Activated T-helper 1 cell treated with anti-CD3 and anti-CD28 coated beads, Interleukin-12 subunit alpha, Interleukin-12 subunit beta, Interleukin-2, Interleukin-4 antibody, amounts not matched to agents 30 ng/mL and 10 ng/mL and 1 ng/mL, durations not matched to agents 14 hours and 24 hours and 36 hours (primary cell): Measurements from ENCODE around the gene PUM1. TPM values are rescaled to one million over a fixed set of nuclear protein-coding genes. Genes with fewer than 3 reads are reported as not detected.
A peak's percentile ranks its signal among the peaks of the same experiment; 100 is the strongest.
"Not testable (repeated sequence)": the region's sequence is repeated elsewhere in the genome, so short reads cannot be mapped to it uniquely, and the experiment has no call there.

ENCODE experiments used
- DNase-seq: peaks from one replicate; pipeline ENCODE4 v3.0.0; 2021; ENCODE audit warnings: low spot score
- H3K27ac Mint-ChIP-seq: one replicate; pipeline ENCODE4 v1.8.0; 2021; ENCODE audit warnings: mild to moderate bottlenecking, mixed read lengths
- H3K27me3 Mint-ChIP-seq: one replicate; pipeline ENCODE4 v1.8.0; 2022; ENCODE audit warnings: mild to moderate bottlenecking, moderate library complexity, mixed read lengths; ENCODE audit not compliant: insufficient read depth
- H3K36me3 Mint-ChIP-seq: one replicate; pipeline ENCODE4 v1.8.0; 2021; ENCODE audit warnings: low read depth, mixed read lengths
- H3K4me1 Mint-ChIP-seq: one replicate; pipeline ENCODE4 v1.8.0; 2021; ENCODE audit warnings: low read depth, mixed read lengths
- H3K4me3 Mint-ChIP-seq: one replicate; pipeline ENCODE4 v1.8.0; 2021; ENCODE audit warnings: mild to moderate bottlenecking, moderate library complexity, mixed read lengths
- H3K9me3 Mint-ChIP-seq: one replicate; pipeline ENCODE4 v1.8.0; 2021; ENCODE audit warnings: mixed read lengths
- intact Hi-C: fragments of 100-400 bp; cut with micrococcal nuclease; formaldehyde crosslinking; loops from one replicate; pipeline ENCODE4 v1.15.1; 2024
- total RNA-seq: library from RNA; stranded (reverse); gene quantifications from 2 replicates; pipeline ENCODE4 v1.2.3, GENCODE V29; 2022

Gene PUM1
- total RNA-seq, 1 donor from 2014 or later, result 130 TPM

GRCh38 chr1:31055501-31055900 is 10.0 kb downstream of the PUM1 start:
- Mint-ChIP-seq H3K36me3 (peaks cover 39% of the 10 kb centered on the region), H3K27me3 (no peaks in the 10 kb centered on the region), H3K27ac (peak overlapping the region; percentile 89), H3K4me1 (peaks cover 44% of the 10 kb centered on the region), H3K4me3 (no peak overlapping the region), H3K9me3 (no peaks in the 10 kb centered on the region)
- intact Hi-C loops, result loop anchor here (2.0 kb wide), 1 partner anchor 19 kb away; no protein-coding TSS in a partner anchor
- no peak for DNase-seq

GRCh38 chr1:31054958-31055481 is 10.5 kb downstream of the PUM1 start:
- Mint-ChIP-seq H3K36me3 (peaks cover 41% of the 10 kb centered on the region), H3K27me3 (no peaks in the 10 kb centered on the region), H3K4me3 (no peak overlapping the region), H3K27ac (peak overlapping the region; percentile 89), H3K4me1 (peaks cover 44% of the 10 kb centered on the region), H3K9me3 (no peaks in the 10 kb centered on the region)
- intact Hi-C loops, result loop anchor here (1.0 to 2.0 kb wide), 4 partner anchors 10 to 100 kb away; partner anchors contain the start of gene PUM1
- DNase-seq, result no peak

GRCh38 chr1:31054349-31054748 is 11.2 kb downstream of the PUM1 start:
- peak overlapping the region; percentile 13 for H3K4me3 Mint-ChIP-seq
- intact Hi-C loops, result loop anchor here (1.0 to 2.0 kb wide), 4 partner anchors 11 to 101 kb away; partner anchors contain the start of gene PUM1
- H3K36me3 Mint-ChIP-seq, result peaks cover 40% of the 10 kb centered on the region
- no peaks in the 10 kb centered on the region for H3K9me3 Mint-ChIP-seq
- peaks cover 43% of the 10 kb centered on the region for H3K4me1 Mint-ChIP-seq
- no peak for DNase-seq
- peak overlapping the region; percentile 89 for H3K27ac Mint-ChIP-seq
- H3K27me3 Mint-ChIP-seq, result no peaks in the 10 kb centered on the region

GRCh38 chr1:31052613-31053012 is 12.9 kb downstream of the PUM1 start:
- H3K4me3 Mint-ChIP-seq, intact Hi-C loops, H3K27ac Mint-ChIP-seq, H3K27me3 Mint-ChIP-seq, H3K9me3 Mint-ChIP-seq, DNase-seq: not testable (repeated sequence)
- peaks cover 25% of the 10 kb centered on the region for H3K36me3 Mint-ChIP-seq
- H3K4me1 Mint-ChIP-seq, result peaks cover 27% of the 10 kb centered on the region

GRCh38 chr1:31051611-31052010 is 13.9 kb downstream of the PUM1 start:
- H3K4me1 Mint-ChIP-seq, result peaks cover 36% of the 10 kb centered on the region
- H3K27ac Mint-ChIP-seq, result no peak overlapping the region
- H3K27me3 Mint-ChIP-seq, result no peaks in the 10 kb centered on the region
- intact Hi-C loops, result no loop called here
- no peak overlapping the region for H3K4me3 Mint-ChIP-seq
- H3K9me3 Mint-ChIP-seq, result no peaks in the 10 kb centered on the region
- peaks cover 32% of the 10 kb centered on the region for H3K36me3 Mint-ChIP-seq
- DNase-seq, result no peak

- H3K4me3 Mint-ChIP-seq, H3K27me3 Mint-ChIP-seq, H3K9me3 Mint-ChIP-seq, DNase-seq, intact Hi-C loops: not testable (repeated sequence)
- H3K27ac Mint-ChIP-seq, result peak overlapping the region; percentile 34
- peaks cover 31% of the 10 kb centered on the region for H3K36me3 Mint-ChIP-seq
- H3K4me1 Mint-ChIP-seq, result peaks cover 23% of the 10 kb centered on the region
Observed at GRCh38 chr1:31047507-31047906, 18.0 kb downstream of the PUM1 start.

- no peak for DNase-seq
- peaks cover 27% of the 10 kb centered on the region for H3K4me1 Mint-ChIP-seq
- no peaks in the 10 kb centered on the region for H3K27me3 Mint-ChIP-seq
- intact Hi-C loops, result no loop called here
- no peak overlapping the region for H3K4me3 Mint-ChIP-seq
- no peak overlapping the region for H3K27ac Mint-ChIP-seq
- peaks cover 36% of the 10 kb centered on the region for H3K36me3 Mint-ChIP-seq
- H3K9me3 Mint-ChIP-seq, result no peaks in the 10 kb centered on the region
Observed at GRCh38 chr1:31043631-31044030, 21.9 kb downstream of the PUM1 start.

GRCh38 chr1:31042656-31043055 is 22.9 kb downstream of the PUM1 start:
- no peak overlapping the region for H3K4me3 Mint-ChIP-seq

GRCh38 chr1:31041529-31041928 is 24.0 kb downstream of the PUM1 start:
- H3K4me1 Mint-ChIP-seq, result peaks cover 35% of the 10 kb centered on the region
- peaks cover 38% of the 10 kb centered on the region for H3K36me3 Mint-ChIP-seq

More at GRCh38 chr1:31042656-31043055, 22.9 kb downstream of the PUM1 start:
- DNase-seq, result no peak
- intact Hi-C loops, result no loop called here
- Mint-ChIP-seq H3K9me3 (no peaks in the 10 kb centered on the region), H3K27me3 (no peaks in the 10 kb centered on the region), H3K4me1 (peaks cover 34% of the 10 kb centered on the region), H3K27ac (no peak overlapping the region), H3K36me3 (peaks cover 40% of the 10 kb centered on the region)

GRCh38 chr1:31040038-31040437 is 25.5 kb downstream of the PUM1 start:
- Mint-ChIP-seq H3K9me3 (no peaks in the 10 kb centered on the region), H3K4me3 (no peak overlapping the region), H3K36me3 (peaks cover 41% of the 10 kb centered on the region), H3K4me1 (peaks cover 39% of the 10 kb centered on the region), H3K27ac (no peak overlapping the region), H3K27me3 (no peaks in the 10 kb centered on the region)
- intact Hi-C loops, result no loop called here
- DNase-seq, result no peak

More at GRCh38 chr1:31041529-31041928, 24.0 kb downstream of the PUM1 start:
- no peak overlapping the region for H3K27ac Mint-ChIP-seq
- no peak overlapping the region for H3K4me3 Mint-ChIP-seq
- H3K27me3 Mint-ChIP-seq, result no peaks in the 10 kb centered on the region
- DNase-seq, result no peak
- H3K9me3 Mint-ChIP-seq, result no peaks in the 10 kb centered on the region
- intact Hi-C loops, result no loop called here

- H3K27ac Mint-ChIP-seq, H3K27me3 Mint-ChIP-seq, intact Hi-C loops, DNase-seq, H3K4me3 Mint-ChIP-seq, H3K9me3 Mint-ChIP-seq: not testable (repeated sequence)
- Mint-ChIP-seq H3K36me3 (peaks cover 42% of the 10 kb centered on the region), H3K4me1 (peaks cover 46% of the 10 kb centered on the region)
Observed at GRCh38 chr1:31038935-31039334, 26.6 kb downstream of the PUM1 start.

- Mint-ChIP-seq H3K36me3 (peaks cover 38% of the 10 kb centered on the region), H3K9me3 (no peaks in the 10 kb centered on the region), H3K4me1 (peaks cover 41% of the 10 kb centered on the region), H3K4me3 (no peak overlapping the region), H3K27ac (no peak overlapping the region), H3K27me3 (no peaks in the 10 kb centered on the region)
- DNase-seq, result no peak
- intact Hi-C loops, result no loop called here
Observed at GRCh38 chr1:31038360-31038759, 27.2 kb downstream of the PUM1 start.

GRCh38 chr1:31036749-31037500 is 28.6 kb downstream of the PUM1 start:
- H3K4me1 Mint-ChIP-seq, result peaks cover 36% of the 10 kb centered on the region
- intact Hi-C loops, result loop anchor here (2.0 kb wide), 1 partner anchor 18 kb away; no protein-coding TSS in a partner anchor
- peaks cover 28% of the 10 kb centered on the region for H3K36me3 Mint-ChIP-seq
- H3K27ac Mint-ChIP-seq, result peak overlapping the region; percentile 40
- no peak for DNase-seq
- no peaks in the 10 kb centered on the region for H3K9me3 Mint-ChIP-seq
- no peaks in the 10 kb centered on the region for H3K27me3 Mint-ChIP-seq
- H3K4me3 Mint-ChIP-seq, result peak overlapping the region; percentile 7
